ENCODE data around the gene TRIM16.
"Not testable (repeated sequence)": the region's sequence is repeated elsewhere in the genome, so short reads cannot be mapped to it uniquely, and the experiment has no call there.

TRIM16 gene

GRCh38 chr17:15683824-15684478 is at the start of gene TRIM16:
Gene TRIM16, minus strand, starts transcription at chr17:15684311. Its CDS starts 32,702 bp downstream, at chr17:15651609.
- peak; percentile 49 to 68 (median 63) for DNase-seq (ENCODE audit: low read depth in 2 of 3, low spot score in 2 of 3)

DNA sequence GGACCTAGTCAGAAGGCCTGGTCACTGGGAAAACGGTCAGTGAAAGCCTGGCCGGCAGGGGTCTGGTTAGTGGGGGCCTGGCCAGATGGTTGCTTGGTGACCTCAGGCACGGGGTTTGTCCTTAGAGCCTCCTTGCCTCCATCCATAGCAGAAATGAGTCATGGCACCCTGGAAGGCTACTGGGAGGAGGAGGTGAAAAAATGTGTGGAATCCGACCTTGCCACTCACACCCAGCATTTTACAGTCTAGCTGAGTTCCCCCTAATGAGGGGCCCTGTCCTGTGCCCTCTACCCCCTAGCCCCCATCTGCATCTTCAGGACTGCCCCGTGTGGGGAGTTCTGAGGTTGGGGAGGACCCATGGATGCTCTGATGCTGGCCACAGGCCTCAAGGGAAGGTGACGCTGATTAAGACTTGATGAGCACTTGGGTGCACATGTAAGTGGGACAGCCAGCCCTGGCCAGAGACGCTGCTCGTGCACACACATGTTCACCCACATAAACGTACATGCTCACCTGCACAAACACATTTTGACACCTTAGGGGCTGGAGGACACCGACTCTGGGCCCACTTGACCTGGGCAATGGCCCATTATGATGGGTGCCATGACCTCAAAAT is 49.2 kb upstream of the TRIM16 start:
- not testable (repeated sequence) for DNase-seq (ENCODE audit: low read depth in 2 of 3, low spot score in 2 of 3)

- not testable (repeated sequence) for DNase-seq (ENCODE audit: low read depth in 2 of 3, low spot score in 2 of 3)
These were observed 47.8 kb upstream of the TRIM16 start, which contains the start of gene TBC1D26 for GRCh38 chr17:15731900-15732299. Gene TBC1D26, plus strand, starts transcription at chr17:15732283. Its CDS starts 3,066 bp downstream, at chr17:15735349.

- DNase-seq (ENCODE audit: low read depth in 2 of 3, low spot score in 2 of 3): not testable (repeated sequence)
These were observed 46.4 kb upstream of the TRIM16 start for GRCh38 chr17:15730535-15730934.

- not testable (repeated sequence) for DNase-seq (ENCODE audit: low read depth in 2 of 3, low spot score in 2 of 3)
These were observed 32.8 kb upstream of the TRIM16 start for GRCh38 chr17:15716601-15717563.

DNA sequence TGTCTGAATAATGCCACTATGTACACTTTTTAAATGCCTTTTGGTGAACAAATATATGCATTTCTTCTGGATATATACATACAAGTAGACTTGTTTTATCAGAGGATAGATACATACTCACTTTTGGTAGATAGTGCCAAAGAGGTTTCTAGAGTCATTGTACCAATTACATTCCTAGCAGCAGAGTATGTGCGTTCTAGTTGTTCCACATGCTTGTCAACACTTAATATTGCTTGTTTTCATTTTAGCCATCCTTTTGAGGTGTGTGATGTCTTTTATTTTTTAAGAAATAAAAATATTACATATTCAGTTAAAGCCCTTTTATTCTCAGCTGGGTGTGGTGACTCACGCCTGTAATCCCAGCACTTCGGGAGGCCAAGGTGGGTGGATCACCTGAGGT is 24.8 kb upstream of the TRIM16 start:
- not testable (repeated sequence) for DNase-seq (ENCODE audit: low read depth in 2 of 3, low spot score in 2 of 3)

DNA sequence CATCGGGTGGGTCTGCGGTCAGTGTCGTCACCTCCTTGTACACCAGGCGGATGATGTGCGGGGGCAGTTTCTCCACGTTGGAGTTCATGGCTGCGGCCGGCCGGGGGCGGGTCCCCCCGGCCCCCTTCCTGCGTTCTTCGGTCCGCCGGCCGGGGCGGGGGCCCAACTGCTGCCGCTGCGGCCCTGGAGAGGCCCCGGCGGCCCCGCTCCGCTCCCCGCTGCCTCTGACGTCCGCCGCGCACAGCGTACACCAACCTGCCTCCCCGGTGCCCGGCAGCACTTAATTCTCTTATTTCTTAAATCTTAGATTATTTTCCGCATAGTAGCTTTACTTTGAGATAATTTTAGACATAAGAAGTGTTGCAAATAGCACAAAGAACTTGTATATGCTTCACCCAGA is 20.7 kb upstream of the TRIM16 start:
- not testable (repeated sequence) for DNase-seq (ENCODE audit: low read depth in 2 of 3, low spot score in 2 of 3)

DNA sequence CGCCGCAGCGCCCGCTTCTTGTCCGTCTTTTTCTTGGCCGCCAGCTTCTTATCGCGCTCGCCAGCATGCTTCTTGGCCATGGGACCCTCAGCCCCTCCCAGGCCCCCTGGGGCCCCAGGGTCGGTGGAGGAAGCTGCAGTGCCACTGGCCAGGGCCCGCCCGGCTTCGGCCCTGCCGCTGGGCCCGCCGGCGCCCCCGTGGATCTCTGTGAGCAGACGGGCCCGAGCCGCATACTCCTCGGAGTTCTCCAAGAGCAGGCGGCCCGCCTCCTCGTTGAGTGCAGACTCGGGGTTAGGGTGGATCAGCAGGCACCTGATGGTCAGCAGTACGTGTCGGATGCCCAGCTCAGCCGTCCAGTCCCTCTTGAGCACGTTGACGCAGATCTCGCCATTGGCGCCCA is 20.1 kb upstream of the TRIM16 start:
- not testable (repeated sequence) for DNase-seq (ENCODE audit: low read depth in 2 of 3, low spot score in 2 of 3)

- DNase-seq (ENCODE audit: low read depth in 2 of 3, low spot score in 2 of 3): not testable (repeated sequence)
These were observed 15.8 kb upstream of the TRIM16 start for GRCh38 chr17:15699937-15700336.

DNA sequence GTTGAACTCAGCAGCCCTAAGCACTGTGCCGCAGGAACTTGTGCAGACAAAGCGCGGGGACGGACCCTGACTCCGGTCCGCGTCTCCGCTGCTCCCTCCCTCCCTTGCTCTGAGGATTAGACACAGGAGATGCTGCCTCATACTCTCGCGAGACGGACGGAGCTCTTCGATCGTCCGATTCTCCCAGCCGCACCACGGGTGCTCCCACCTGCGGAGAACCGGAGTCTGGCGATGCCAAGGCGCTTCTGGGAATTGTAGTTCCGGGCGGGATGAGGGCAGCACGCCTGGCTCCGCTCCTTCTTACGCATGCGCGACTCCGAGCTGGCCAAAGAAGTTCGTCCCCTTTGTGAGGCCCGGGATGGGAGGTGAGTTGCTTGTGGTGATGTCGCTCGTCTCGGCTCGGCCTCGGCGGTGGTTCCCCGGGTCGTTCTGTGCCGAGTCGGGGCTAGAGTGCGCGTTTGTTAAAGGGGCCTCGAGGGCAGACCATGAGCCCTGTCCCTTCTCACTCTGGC is 15.4 kb upstream of the TRIM16 start, which contains the start of gene ZNF286A:
ZNF286A (plus strand) TSS at position 340 of the 512 bp plus-strand sequence. CDS start 578 bp downstream, outside the sequence.
- DNase-seq (ENCODE audit: low read depth in 2 of 3, low spot score in 2 of 3): peak; percentile 67 to 95 (median 91)

DNA sequence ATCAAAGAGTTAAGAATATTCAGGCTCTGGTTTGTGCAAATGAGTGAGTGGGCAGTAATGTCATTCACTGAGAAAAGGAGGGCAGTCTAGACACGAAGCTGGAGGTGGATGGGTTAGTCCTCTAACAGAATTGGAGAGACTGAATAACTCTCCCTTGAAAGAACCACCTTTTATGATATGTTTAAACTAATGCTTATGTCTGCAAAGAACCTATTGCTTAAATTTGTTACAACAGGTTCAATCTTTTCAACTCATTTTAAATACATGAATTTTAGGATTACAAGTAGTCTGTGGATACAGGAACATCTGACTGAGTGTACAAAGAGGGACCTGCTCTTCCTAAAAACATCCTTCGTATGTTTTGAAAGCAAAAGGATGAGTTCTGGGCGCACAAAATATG is 14.9 kb upstream of the TRIM16 start:
- not testable (repeated sequence) for DNase-seq (ENCODE audit: low read depth in 2 of 3, low spot score in 2 of 3)

- DNase-seq (ENCODE audit: low read depth in 2 of 3, low spot score in 2 of 3): not testable (repeated sequence)
These were observed 3.4 kb upstream of the TRIM16 start for GRCh38 chr17:15687494-15687893.

GRCh38 chr17:15683135-15683534 is 976 bp downstream of the TRIM16 start:
- not testable (repeated sequence) for DNase-seq (ENCODE audit: low read depth in 2 of 3, low spot score in 2 of 3)

GRCh38 chr17:15675991-15676390 is 8.1 kb downstream of the TRIM16 start:
- not testable (repeated sequence) for DNase-seq (ENCODE audit: low read depth in 2 of 3, low spot score in 2 of 3)

DNA sequence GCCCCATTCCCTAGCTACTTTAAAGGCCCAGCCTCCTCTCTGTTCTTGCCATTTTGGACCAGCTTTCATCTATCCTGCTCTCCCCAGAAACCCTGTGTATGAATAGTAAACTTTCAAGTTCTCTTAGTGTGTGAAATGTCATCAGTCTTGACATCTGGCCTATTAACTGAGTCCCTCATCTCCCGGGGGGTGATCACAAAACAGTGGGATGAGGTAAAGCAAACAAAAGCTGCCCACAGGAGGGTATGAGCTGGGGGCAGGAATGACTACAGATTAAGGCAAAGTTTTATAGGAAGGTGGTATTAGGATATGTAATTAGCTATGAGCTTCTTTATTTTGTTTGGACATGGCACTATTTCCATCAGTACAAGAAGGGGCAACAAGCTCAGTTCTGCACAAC is 9.5 kb downstream of the TRIM16 start:
- DNase-seq (ENCODE audit: low read depth in 2 of 3, low spot score in 2 of 3): not testable (repeated sequence)

DNA sequence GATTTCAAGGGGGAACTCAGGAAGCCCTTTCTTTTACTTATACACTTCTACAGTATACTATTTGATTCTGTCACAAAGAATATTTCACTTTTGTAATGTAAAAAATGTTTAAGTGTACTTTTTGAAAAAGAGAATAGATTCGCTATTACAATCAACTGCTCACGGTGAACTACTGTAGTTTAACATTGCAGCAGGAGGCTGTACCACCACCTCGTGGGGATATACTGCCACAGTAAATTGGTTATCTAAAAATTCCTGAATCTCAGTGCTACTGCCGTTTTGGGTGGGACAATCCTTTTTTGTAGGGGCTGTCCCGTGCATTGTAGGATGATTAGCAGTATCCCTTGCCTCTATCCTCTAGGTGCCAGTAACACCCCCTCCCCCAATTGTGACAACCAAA is 14.6 kb downstream of the TRIM16 start:
- not testable (repeated sequence) for DNase-seq (ENCODE audit: low read depth in 2 of 3, low spot score in 2 of 3)

GRCh38 chr17:15663691-15664090 is 20.4 kb downstream of the TRIM16 start:
- DNase-seq (ENCODE audit: low read depth in 2 of 3, low spot score in 2 of 3): no peak

DNA sequence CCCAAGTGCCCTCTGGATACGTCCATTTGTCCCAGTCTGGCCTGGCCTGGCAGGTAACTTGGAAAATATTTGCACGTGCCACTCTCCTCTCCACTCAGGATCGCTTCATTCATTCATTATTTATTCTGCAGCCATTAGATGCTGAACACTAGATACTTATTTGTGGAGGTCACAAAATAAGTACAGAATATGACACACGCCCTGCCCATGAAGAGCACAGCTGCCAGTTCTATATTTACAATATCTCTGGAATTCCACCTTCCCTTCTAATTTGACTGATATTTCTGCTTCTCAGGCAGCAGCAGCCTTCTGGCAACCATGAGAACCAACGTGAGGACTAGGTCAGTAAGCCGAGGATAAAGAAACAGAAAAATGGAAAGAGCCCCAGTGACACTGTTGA is 20.9 kb downstream of the TRIM16 start:
- no peak for DNase-seq (ENCODE audit: low read depth in 2 of 3, low spot score in 2 of 3)

DNA sequence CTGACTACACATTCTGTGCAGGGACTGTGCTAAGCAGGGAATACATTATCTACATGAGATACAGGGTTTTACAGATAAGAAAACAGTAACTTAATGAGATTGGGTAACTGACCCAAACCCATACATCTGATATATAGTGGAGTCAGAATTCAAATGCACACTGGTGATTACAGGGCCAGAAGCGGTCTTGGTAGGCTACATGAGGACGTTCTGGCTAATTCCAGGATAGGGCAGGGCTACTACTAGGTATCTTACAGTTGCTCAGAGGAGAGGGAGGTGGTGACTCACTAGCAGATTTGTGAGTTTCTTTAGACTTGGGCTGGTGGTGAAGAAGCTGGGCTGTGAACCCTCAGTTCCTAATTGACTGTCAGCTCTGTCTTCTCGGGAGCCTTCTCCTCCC is 21.4 kb downstream of the TRIM16 start:
- DNase-seq (ENCODE audit: low read depth in 2 of 3, low spot score in 2 of 3): no peak

GRCh38 chr17:15660077-15660476 is 24.0 kb downstream of the TRIM16 start:
- DNase-seq (ENCODE audit: low read depth in 2 of 3, low spot score in 2 of 3): no peak

DNA sequence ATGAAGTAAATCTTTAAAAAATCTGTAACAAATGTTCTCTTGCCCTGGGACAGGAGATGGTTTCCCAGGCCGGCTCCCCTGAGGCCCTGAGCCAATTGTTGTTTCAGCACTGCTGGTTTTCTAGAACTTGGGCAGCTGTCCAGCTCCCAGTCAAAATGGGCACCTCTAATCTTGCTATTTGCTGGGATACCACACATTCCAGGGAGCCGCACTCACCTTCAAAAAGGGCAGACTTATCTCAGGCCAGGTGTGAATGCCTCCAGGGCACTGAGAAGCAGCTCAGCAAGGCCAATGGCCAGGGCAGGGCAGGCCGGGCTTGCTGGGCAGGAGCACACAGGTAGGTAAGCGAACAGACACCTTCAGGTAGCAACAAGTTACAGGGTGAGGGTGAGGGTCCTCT is 24.4 kb downstream of the TRIM16 start:
- DNase-seq (ENCODE audit: low read depth in 2 of 3, low spot score in 2 of 3): no peak

Data from activated CD8-positive, alpha-beta memory T cell treated with anti-CD3 and anti-CD28 coated beads for 48 hours (primary cell).